Measurements from ENCODE around the gene ST3GAL4. TPM values are rescaled to one million over a fixed set of nuclear protein-coding genes. Genes with fewer than 3 reads are reported as not detected.

Gene ST3GAL4
- total RNA-seq, 6 experiments from 2014 or later = 25.9 to 34.6 (median 30.0) TPM

DNA sequence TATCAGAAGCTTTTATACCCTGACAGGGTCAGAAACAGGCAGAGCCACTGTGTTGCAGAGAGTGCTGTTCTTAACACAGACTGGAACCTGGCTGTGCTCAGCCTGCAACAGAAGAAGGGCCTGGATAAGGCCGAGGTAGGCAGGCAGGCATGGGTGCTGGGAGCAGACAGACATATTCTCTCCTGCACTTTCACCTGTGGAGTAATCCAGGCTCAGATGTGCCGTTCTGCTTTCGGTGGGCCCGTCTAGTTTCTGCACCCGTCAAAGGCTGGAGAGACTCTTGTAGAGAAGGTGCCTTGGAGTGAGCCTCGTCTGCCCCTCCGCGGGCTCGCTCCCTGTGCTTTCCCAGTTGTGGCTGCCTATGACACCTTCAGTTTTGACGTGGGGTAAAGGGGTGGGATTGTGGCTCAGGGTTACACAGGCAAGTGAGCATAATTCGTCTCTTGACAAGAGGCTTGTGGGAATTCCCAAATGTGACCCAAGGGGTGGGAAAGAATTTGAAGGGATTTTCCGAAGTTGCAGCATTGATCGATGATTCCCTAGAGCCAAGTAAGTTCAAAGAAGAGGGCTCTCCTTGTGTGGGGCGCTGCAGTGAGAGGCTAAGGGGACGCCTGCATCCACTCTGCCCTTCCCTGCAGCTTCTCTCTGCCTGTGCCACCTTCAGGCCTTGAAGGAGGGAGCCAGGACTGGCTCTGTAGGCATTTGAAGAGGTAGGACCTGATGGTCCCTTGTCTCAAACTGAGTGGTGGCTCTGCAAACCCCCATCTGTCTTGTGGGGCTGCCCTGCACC lies 16.2 kb upstream of the ST3GAL4 start:
- H3K9me3 Mint-ChIP-seq = no peaks in the 10 kb centered on the region
- H3K27me3 Mint-ChIP-seq (ENCODE audit: insufficient read depth) = peaks cover 8% of the 10 kb centered on the region
- DNase-seq = no peak
- peaks cover 36% of the 10 kb centered on the region for H3K36me3 Mint-ChIP-seq (ENCODE audit: low read depth)
- peaks cover 61% of the 10 kb centered on the region for H3K4me1 Mint-ChIP-seq (ENCODE audit: low read depth)
- H3K4me3 Mint-ChIP-seq = no peak overlapping the region
- no peak overlapping the region for H3K27ac Mint-ChIP-seq
- no peak for TF ChIP-seq CTCF (IDR thresholded peaks at IDR 0.05)

DNA sequence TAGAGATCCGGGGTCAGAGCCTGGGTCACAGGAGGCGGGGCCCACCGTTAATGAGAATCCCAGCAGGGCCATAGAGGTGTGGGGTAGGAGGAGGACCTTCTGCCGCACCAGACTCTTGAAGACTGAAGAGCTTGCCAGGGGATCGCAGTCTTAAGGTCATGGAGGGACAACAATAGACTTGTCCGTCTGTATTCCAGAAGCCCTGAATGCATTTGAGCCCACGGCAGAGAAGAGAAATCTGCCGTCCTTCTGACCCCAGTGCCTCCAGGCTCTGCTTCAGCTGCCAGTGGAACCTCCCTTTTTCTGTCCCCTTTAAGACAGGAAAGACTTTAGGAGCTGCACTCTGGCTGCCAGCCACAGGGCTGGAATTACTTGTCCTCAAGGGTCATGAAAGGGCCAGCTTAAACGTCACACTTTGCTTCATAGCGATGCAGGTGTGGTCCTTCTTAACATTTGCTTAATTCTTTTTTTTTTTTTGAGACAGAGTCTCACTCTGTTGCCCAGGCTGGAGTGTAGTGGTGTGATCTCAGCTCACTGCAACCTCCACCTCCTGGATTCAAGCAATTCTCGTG lies 15.5 kb upstream of the ST3GAL4 start:
- peaks cover 36% of the 10 kb centered on the region for H3K36me3 Mint-ChIP-seq (ENCODE audit: low read depth)
- no peak overlapping the region for H3K4me3 Mint-ChIP-seq
- TF ChIP-seq CTCF (IDR thresholded peaks at IDR 0.05) = no peak
- no peak overlapping the region for H3K27ac Mint-ChIP-seq
- no peaks in the 10 kb centered on the region for H3K9me3 Mint-ChIP-seq
- DNase-seq = no peak
- H3K27me3 Mint-ChIP-seq (ENCODE audit: insufficient read depth) = peaks cover 8% of the 10 kb centered on the region
- H3K4me1 Mint-ChIP-seq (ENCODE audit: low read depth) = peaks cover 54% of the 10 kb centered on the region

DNA sequence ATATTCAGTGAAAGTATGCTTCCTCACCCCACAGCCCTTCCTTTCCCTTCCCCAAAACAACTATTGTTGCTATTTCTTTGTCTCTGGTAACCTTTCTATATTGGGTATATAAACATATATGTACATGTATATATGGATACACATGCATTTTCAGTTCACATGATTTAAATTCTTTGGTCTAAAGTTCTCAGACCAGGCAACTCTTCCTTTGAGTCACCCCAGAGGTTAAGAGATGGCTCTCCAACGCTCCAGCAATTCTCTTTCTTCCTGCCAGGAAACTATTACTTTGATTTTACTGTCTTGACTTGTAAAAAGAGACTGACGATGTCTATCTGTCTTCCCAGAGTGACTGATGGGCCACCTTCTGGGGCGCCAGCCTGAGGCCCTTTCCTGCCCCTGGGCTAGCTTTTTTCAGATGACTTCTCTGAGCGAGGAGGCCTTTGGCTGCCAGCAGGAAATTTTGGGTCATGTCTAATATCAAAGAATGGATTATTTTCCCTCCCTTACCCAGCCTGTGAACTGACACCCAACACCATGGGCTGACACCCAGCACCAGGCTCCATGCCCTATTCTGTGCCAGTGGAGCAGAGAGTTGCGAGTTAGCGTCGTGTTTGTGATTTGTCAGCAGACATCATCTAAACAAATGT lies 14.4 kb upstream of the ST3GAL4 start:
- no peak for TF ChIP-seq CTCF (IDR thresholded peaks at IDR 0.05)
- DNase-seq = no peak
- peaks cover 34% of the 10 kb centered on the region for H3K36me3 Mint-ChIP-seq (ENCODE audit: low read depth)
- no peaks in the 10 kb centered on the region for H3K9me3 Mint-ChIP-seq
- H3K4me3 Mint-ChIP-seq = peak overlapping the region; percentile 39; the same call in 1 of the 2 replicates
- H3K27ac Mint-ChIP-seq = peak overlapping the region; percentile 76
- peaks cover 8% of the 10 kb centered on the region for H3K27me3 Mint-ChIP-seq (ENCODE audit: insufficient read depth)
- H3K4me1 Mint-ChIP-seq (ENCODE audit: low read depth) = peaks cover 53% of the 10 kb centered on the region

DNA sequence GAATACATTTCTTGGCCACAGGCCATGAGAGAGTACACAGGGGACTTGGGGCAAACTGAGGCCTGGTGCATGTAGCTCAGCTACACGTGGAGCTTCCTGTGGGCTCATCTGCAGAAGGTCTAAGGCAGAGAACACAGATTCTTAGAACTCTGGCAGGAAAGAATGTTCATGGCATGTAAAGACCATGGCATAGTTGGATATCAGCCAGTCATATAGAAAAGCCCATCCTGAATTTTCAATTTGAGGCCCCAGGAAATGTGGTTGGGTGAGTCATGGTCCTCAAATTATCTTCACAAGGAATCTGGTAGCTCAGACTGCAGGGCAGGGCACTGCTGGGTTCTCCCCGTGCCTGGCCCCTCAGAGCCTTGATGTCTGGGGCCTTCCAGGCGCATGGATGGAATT lies 13.7 kb upstream of the ST3GAL4 start:
- H3K9me3 Mint-ChIP-seq = no peaks in the 10 kb centered on the region
- peaks cover 32% of the 10 kb centered on the region for H3K36me3 Mint-ChIP-seq (ENCODE audit: low read depth)
- no peak for TF ChIP-seq CTCF (IDR thresholded peaks at IDR 0.05)
- peaks cover 54% of the 10 kb centered on the region for H3K4me1 Mint-ChIP-seq (ENCODE audit: low read depth)
- peak overlapping the region; percentile 39 for H3K4me3 Mint-ChIP-seq
- peaks cover 8% of the 10 kb centered on the region for H3K27me3 Mint-ChIP-seq (ENCODE audit: insufficient read depth)
- peak overlapping the region; percentile 76 for H3K27ac Mint-ChIP-seq
- peak; percentile 82 for DNase-seq

GRCh38 chr11:126343051-126343450 lies 12.4 kb upstream of the ST3GAL4 start:
- Mint-ChIP-seq H3K27ac (no peak overlapping the region), H3K4me1 (ENCODE audit: low read depth) (peaks cover 55% of the 10 kb centered on the region), H3K9me3 (no peaks in the 10 kb centered on the region), H3K27me3 (ENCODE audit: insufficient read depth) (peaks cover 2% of the 10 kb centered on the region), H3K4me3 (no peak overlapping the region), H3K36me3 (ENCODE audit: low read depth) (peaks cover 32% of the 10 kb centered on the region)
- no peak for DNase-seq
- no peak for TF ChIP-seq CTCF (IDR thresholded peaks at IDR 0.05)

Data from HFFc6 (cell line).